Naive thymus-derived CD4-positive, alpha-beta T cell (primary cell): ENCODE results near the gene MT1F. TPM values are rescaled to one million over a fixed set of nuclear protein-coding genes. Genes with fewer than 3 reads are reported as not detected.

Experiments
- ATAC-seq: fragments of 150-1000 bp; cut with Tn5 transposase; 2 replicates; pipeline ENCODE4 v1.10.0; 2021; ENCODE audit warnings: mild to moderate bottlenecking, moderate library complexity
- CTCF ChIA-PET: fragments of 350-600 bp; sonication (Branson Sonifier 250); formaldehyde crosslinking; loops from one replicate; lab custom pipeline; 2021; ENCODE audit warnings: antibody characterized with exemption; lab: Charles Lee
- POLR2A ChIA-PET: fragments of 350-600 bp; sonication (Branson Sonifier 250); formaldehyde crosslinking; loops from one replicate; lab custom pipeline; 2021; ENCODE audit warnings: antibody characterized with exemption, inconsistent platforms; lab: Charles Lee
- DNase-seq, 9 donors: peaks; one replicate each; pipeline versions ENCODE4 v3.0.0 to v3.0.0-alpha.2; 2020 to 2022; ENCODE audit warnings: mixed read lengths in 1 of 9
- H3K27ac ChIP-seq: one replicate; pipeline ENCODE4 v1.7.0; 2013; ENCODE audit warnings: mild to moderate bottlenecking, low read depth, low read length, moderate library complexity
- H3K27me3 ChIP-seq, 2 donors: one replicate each; pipeline ENCODE4 v1.7.0; 2013; ENCODE audit warnings: low read length in 2 of 2, mild to moderate bottlenecking in 2 of 2, moderate library complexity in 2 of 2; ENCODE audit not compliant: control insufficient read depth in 2 of 2, insufficient read depth in 2 of 2
- H3K36me3 ChIP-seq, 3 experiments: 1 replicate in 2 of 3; 2 replicates in 1 of 3; pipeline ENCODE4 v1.7.0; 2013; ENCODE audit warnings: low read length in 3 of 3, mild to moderate bottlenecking in 3 of 3, moderate library complexity in 1 of 3; ENCODE audit not compliant: insufficient read depth in 3 of 3, control insufficient read depth in 2 of 3
- H3K4me1 ChIP-seq, 2 donors: one replicate each; pipeline ENCODE4 v1.7.0; 2013; ENCODE audit warnings: low read length in 2 of 2, mild to moderate bottlenecking in 2 of 2, moderate library complexity in 1 of 2; ENCODE audit not compliant: control insufficient read depth in 2 of 2, insufficient read depth in 2 of 2
- H3K4me3 ChIP-seq: 2 replicates; pipeline ENCODE4 v1.7.0; 2013; ENCODE audit warnings: mild to moderate bottlenecking, low read length
- H3K9me3 ChIP-seq, 3 experiments: 1 replicate in 2 of 3; 2 replicates in 1 of 3; pipeline ENCODE4 v1.7.0; 2013; ENCODE audit warnings: low read length in 3 of 3; ENCODE audit not compliant: control insufficient read depth in 2 of 3
- H3K27ac Mint-ChIP-seq, 9 donors: one replicate each; pipeline ENCODE4 v1.8.0; 2020 to 2022; ENCODE audit warnings: mixed read lengths in 9 of 9, mild to moderate bottlenecking in 8 of 9, moderate library complexity in 5 of 9, inconsistent platforms in 2 of 9
- H3K27me3 Mint-ChIP-seq, 5 donors: one replicate each; pipeline ENCODE4 v1.8.0; 2021 to 2022; ENCODE audit warnings: mixed read lengths in 5 of 5, mild to moderate bottlenecking in 1 of 5
- H3K36me3 Mint-ChIP-seq, 5 donors: one replicate each; pipeline ENCODE4 v1.8.0; 2020 to 2022; ENCODE audit warnings: mixed read lengths in 5 of 5, mild to moderate bottlenecking in 3 of 5, inconsistent platforms in 1 of 5
- H3K4me1 Mint-ChIP-seq, 7 donors: one replicate each; pipeline ENCODE4 v1.8.0; 2020 to 2022; ENCODE audit warnings: mixed read lengths in 7 of 7, mild to moderate bottlenecking in 3 of 7, inconsistent platforms in 1 of 7
- H3K4me3 Mint-ChIP-seq, 10 donors: one replicate each; pipeline ENCODE4 v1.8.0; 2020 to 2022; ENCODE audit warnings: mild to moderate bottlenecking in 10 of 10, mixed read lengths in 10 of 10, moderate library complexity in 6 of 10, inconsistent platforms in 2 of 10
- H3K9me3 Mint-ChIP-seq, 11 donors: one replicate each; pipeline ENCODE4 v1.8.0; 2020 to 2022; ENCODE audit warnings: mixed read lengths in 11 of 11, mild to moderate bottlenecking in 4 of 11, inconsistent platforms in 1 of 11, moderate library complexity in 1 of 11
- intact Hi-C, 2 donors: fragments of 100-400 bp; cut with micrococcal nuclease; formaldehyde crosslinking; loops; one replicate each; pipeline ENCODE4 v1.15.1; 2023
- polyA plus RNA-seq, 2 donors: library from polyadenylated mRNA; unstranded; fragments of 300-500 nt; fragmentation: Illumina TruSeq; gene quantifications; one replicate each; pipeline ENCODE4 v1.2.3, GENCODE V29; 2021
- total RNA-seq, 6 experiments: library from RNA in 5 of 6; stranded (reverse) in 5 of 6; gene quantifications; 1 replicate in 5 of 6; 2 replicates in 1 of 6; pipeline ENCODE4 v1.2.3 and lab custom pipeline; 2021 to 2026

The MT1F gene
- total and polyA plus RNA-seq, 7 experiments from 2014 or later: 5.6 to 42.4 (median 8.9) TPM

- Histone ChIP-seq H3K4me3 (no peak overlapping the region), H3K36me3 (no peaks in the 10 kb centered on the region), H3K27ac (no peak overlapping the region), H3K27me3 (no peaks in the 10 kb centered on the region), H3K9me3 (no peaks in the 10 kb centered on the region), H3K4me1 (peaks cover 4 to 5% of the 10 kb centered on the region in 2 donors)
- Mint-ChIP-seq H3K27ac (no peak overlapping the region), H3K4me3 (no peak overlapping the region), H3K27me3 (no peaks in the 10 kb centered on the region), H3K9me3 (peaks cover 0 to 3% (median 0%) of the 10 kb centered on the region in 11 donors), H3K36me3 (no peaks in the 10 kb centered on the region), H3K4me1 (peaks cover 0 to 13% (median 11%) of the 10 kb centered on the region in 7 donors)
- POLR2A ChIA-PET: interaction anchor here (0.7 to 3.7 kb wide), 5 partner anchors 20 to 229 kb away, joined by 4 to 17 read pairs (median 12); partner anchors contain the start of genes HERPUD1 and MT1X
- CTCF ChIA-PET: interaction anchor here (0.7 to 5.0 kb wide), 18 partner anchors 13 to 318 kb away, joined by 3 to 86 read pairs (median 6); partner anchors contain the start of genes BBS2 and MT1X
- ATAC-seq: no peak
- DNase-seq: no peak
- intact Hi-C loops: loop anchor here (1.0 to 10.0 kb wide), 14 partner anchors 21 to 278 kb away; partner anchors contain the start of genes MT1X (in 2 of the 2), MT2A (in 2 of the 2), NUDT21 (in 2 of the 2) and NUP93 (in 2 of the 2)
These were observed 45.1 kb downstream of the MT1F start for GRCh38 chr16:56702836-56703235.

Other genes starting within 250 kb of the MT1F start
- gene AMFR, start 232.4 kb upstream of the MT1F start, total RNA-seq: 10 to 100 TPM; 45.5 to 83.3 (median 62.0) TPM
- 10 to 100 TPM; 35.7 to 37.2 TPM for gene AMFR, start 232.4 kb upstream of the MT1F start, polyA plus RNA-seq
- gene NUDT21, start 206.6 kb upstream of the MT1F start, total RNA-seq: 100 to 1,000 TPM in 2 of 5 experiments, 10 to 100 TPM in 3; 74.0 to 191 (median 97.5) TPM
- gene NUDT21, start 206.6 kb upstream of the MT1F start, polyA plus RNA-seq: 10 to 100 TPM; 63.9 to 65.6 TPM
- 10 to 100 TPM; 23.8 to 51.8 (median 42.1) TPM for gene OGFOD1, start 206.4 kb upstream of the MT1F start, total RNA-seq
- 100 to 1,000 TPM in 1 of 2 donors, 10 to 100 TPM in 1; 98.5 to 106 TPM for gene OGFOD1, start 206.4 kb upstream of the MT1F start, polyA plus RNA-seq
- 100 to 1,000 TPM in 2 of 5 experiments, 10 to 100 TPM in 3; 14.7 to 130 (median 84.0) TPM for gene BBS2, start 137.9 kb upstream of the MT1F start, total RNA-seq
- gene BBS2, start 137.9 kb upstream of the MT1F start, polyA plus RNA-seq: 10 to 100 TPM; 43.1 to 55.4 TPM
- gene MT4, start 92.9 kb upstream of the MT1F start, total RNA-seq: not detected
- gene MT4, start 92.9 kb upstream of the MT1F start, polyA plus RNA-seq: not detected
- gene MT3, start 68.4 kb upstream of the MT1F start, total RNA-seq: 1 to 10 TPM in 2 of 5 experiments, under 1 TPM in 1, not detected in 2; 0.76 to 4.0 (median 1.5) TPM
- 1 to 10 TPM; 3.8 to 4.5 TPM for gene MT3, start 68.4 kb upstream of the MT1F start, polyA plus RNA-seq
- 100 to 1,000 TPM in 1 of 5 experiments, 10 to 100 TPM in 4; 15.0 to 435 (median 32.8) TPM for gene MT2A, start 49.4 kb upstream of the MT1F start, total RNA-seq
- 100 to 1,000 TPM; 113 to 168 TPM for gene MT2A, start 49.4 kb upstream of the MT1F start, polyA plus RNA-seq
- 100 to 1,000 TPM in 1 of 5 experiments, 1 to 10 TPM in 1, under 1 TPM in 2, not detected in 1; 0.45 to 166 (median 2.5) TPM for gene MT1E, start 32.2 kb upstream of the MT1F start, total RNA-seq
- gene MT1E, start 32.2 kb upstream of the MT1F start, polyA plus RNA-seq: 1 to 10 TPM; 3.5 to 5.2 TPM
- not detected for gene MT1M, start 25.3 kb upstream of the MT1F start, total RNA-seq
- gene MT1M, start 25.3 kb upstream of the MT1F start, polyA plus RNA-seq: not detected
- under 1 TPM in 1 of 5 experiments, not detected in 4; 0.92 TPM for gene MT1A, start 19.3 kb upstream of the MT1F start, total RNA-seq
- gene MT1A, start 19.3 kb upstream of the MT1F start, polyA plus RNA-seq: not detected
- not detected for gene MT1B, start 6.1 kb upstream of the MT1F start, total RNA-seq
- not detected for gene MT1B, start 6.1 kb upstream of the MT1F start, polyA plus RNA-seq
- 10 to 100 TPM in 1 of 5 experiments, 1 to 10 TPM in 1, not detected in 3; 1.2 to 36.1 TPM for gene MT1G, start 10.1 kb downstream of the MT1F start, total RNA-seq
- gene MT1G, start 10.1 kb downstream of the MT1F start, polyA plus RNA-seq: not detected
- gene MT1H, start 11.9 kb downstream of the MT1F start, total RNA-seq: 1 to 10 TPM in 1 of 5 experiments, not detected in 4; 1.6 TPM
- not detected for gene MT1H, start 11.9 kb downstream of the MT1F start, polyA plus RNA-seq
- gene MT1X, start 24.5 kb downstream of the MT1F start, total RNA-seq: 10 to 100 TPM; 15.0 to 70.7 (median 25.9) TPM
- 100 to 1,000 TPM; 133 to 157 TPM for gene MT1X, start 24.5 kb downstream of the MT1F start, polyA plus RNA-seq
- 10 to 100 TPM; 53.0 to 90.5 (median 58.3) TPM for gene NUP93, start 72.2 kb downstream of the MT1F start, total RNA-seq
- gene NUP93, start 72.2 kb downstream of the MT1F start, polyA plus RNA-seq: 10 to 100 TPM; 64.5 to 83.2 TPM
- under 1 TPM in 2 of 5 experiments, not detected in 3; 0.08 to 0.49 TPM for gene SLC12A3, start 207.2 kb downstream of the MT1F start, total RNA-seq
- gene SLC12A3, start 207.2 kb downstream of the MT1F start, polyA plus RNA-seq: not detected